ENCODE measurements around the gene ZC3H14.
A peak's percentile ranks its signal among the peaks of the same experiment; 100 is the strongest.
"Not testable (repeated sequence)": the region's sequence is repeated elsewhere in the genome, so short reads cannot be mapped to it uniquely, and the experiment has no call there.

The ZC3H14 gene

GRCh38 chr14:88562831-88563686, at the start of gene ZC3H14:
Gene ZC3H14 (plus strand): TSS chr14:88563037. CDS start chr14:88563134, 97 bp downstream.
- TF ChIP-seq ZNF274 (IDR thresholded peaks at IDR 0.05; ENCODE audit: low read depth, low read length): no peak

GRCh38 chr14:88515499-88516221, 47.2 kb upstream of the ZC3H14 start:
- no peak for TF ChIP-seq ZNF274 (IDR thresholded peaks at IDR 0.05; ENCODE audit: low read depth, low read length)
- no peak overlapping the region for H3K4me3 ChIP-seq (ENCODE audit: low read length)

More at GRCh38 chr14:88562831-88563686, at the start of gene ZC3H14:
- H3K4me3 ChIP-seq (ENCODE audit: low read length): peak within 1 kb of the TSS; percentile 95

- H3K4me3 ChIP-seq (ENCODE audit: low read length): no peak overlapping the region
- no peak for TF ChIP-seq ZNF274 (IDR thresholded peaks at IDR 0.05; ENCODE audit: low read depth, low read length)
Measured at GRCh38 chr14:88516861-88517357, 45.9 kb upstream of the ZC3H14 start.

- H3K4me3 ChIP-seq (ENCODE audit: low read length): no peak overlapping the region
- TF ChIP-seq ZNF274 (IDR thresholded peaks at IDR 0.05; ENCODE audit: low read depth, low read length): no peak
Measured at GRCh38 chr14:88518592-88519512, 44.0 kb upstream of the ZC3H14 start.

- TF ChIP-seq ZNF274 (IDR thresholded peaks at IDR 0.05; ENCODE audit: low read depth, low read length): no peak
- H3K4me3 ChIP-seq (ENCODE audit: low read length): no peak overlapping the region
Measured at GRCh38 chr14:88519907-88520306, 42.9 kb upstream of the ZC3H14 start.

GRCh38 chr14:88521818-88522217, 41.0 kb upstream of the ZC3H14 start:
- TF ChIP-seq ZNF274 (IDR thresholded peaks at IDR 0.05; ENCODE audit: low read depth, low read length): no peak
- no peak overlapping the region for H3K4me3 ChIP-seq (ENCODE audit: low read length)

- H3K4me3 ChIP-seq (ENCODE audit: low read length): no peak overlapping the region
- TF ChIP-seq ZNF274 (IDR thresholded peaks at IDR 0.05; ENCODE audit: low read depth, low read length): no peak
Measured at GRCh38 chr14:88522393-88522792, 40.4 kb upstream of the ZC3H14 start.

GRCh38 chr14:88529889-88530288, 32.9 kb upstream of the ZC3H14 start:
- not testable (repeated sequence) for H3K4me3 ChIP-seq (ENCODE audit: low read length)

GRCh38 chr14:88533064-88533602, 29.7 kb upstream of the ZC3H14 start:
- TF ChIP-seq ZNF274 (IDR thresholded peaks at IDR 0.05; ENCODE audit: low read depth, low read length): no peak
- H3K4me3 ChIP-seq (ENCODE audit: low read length): no peak overlapping the region

GRCh38 chr14:88535149-88535548, 27.7 kb upstream of the ZC3H14 start:
- TF ChIP-seq ZNF274 (IDR thresholded peaks at IDR 0.05; ENCODE audit: low read depth, low read length): no peak
- H3K4me3 ChIP-seq (ENCODE audit: low read length): no peak overlapping the region

GRCh38 chr14:88535813-88536212, 27.0 kb upstream of the ZC3H14 start:
- no peak for TF ChIP-seq ZNF274 (IDR thresholded peaks at IDR 0.05; ENCODE audit: low read depth, low read length)
- no peak overlapping the region for H3K4me3 ChIP-seq (ENCODE audit: low read length)

GRCh38 chr14:88541324-88541723, 21.5 kb upstream of the ZC3H14 start:
- TF ChIP-seq ZNF274 (IDR thresholded peaks at IDR 0.05; ENCODE audit: low read depth, low read length): no peak
- H3K4me3 ChIP-seq (ENCODE audit: low read length): no peak overlapping the region

GRCh38 chr14:88542857-88543795, 19.7 kb upstream of the ZC3H14 start:
- no peak overlapping the region for H3K4me3 ChIP-seq (ENCODE audit: low read length)
- no peak for TF ChIP-seq ZNF274 (IDR thresholded peaks at IDR 0.05; ENCODE audit: low read depth, low read length)
